SW480 (cell line): ENCODE data around the gene MRGPRF.

ENCODE experiments used
- DNase-seq: peaks from one replicate; pipeline ENCODE4 v3.0.0-alpha.2; 2016; ENCODE audit warnings: low spot score

Gene MRGPRF, protein sequence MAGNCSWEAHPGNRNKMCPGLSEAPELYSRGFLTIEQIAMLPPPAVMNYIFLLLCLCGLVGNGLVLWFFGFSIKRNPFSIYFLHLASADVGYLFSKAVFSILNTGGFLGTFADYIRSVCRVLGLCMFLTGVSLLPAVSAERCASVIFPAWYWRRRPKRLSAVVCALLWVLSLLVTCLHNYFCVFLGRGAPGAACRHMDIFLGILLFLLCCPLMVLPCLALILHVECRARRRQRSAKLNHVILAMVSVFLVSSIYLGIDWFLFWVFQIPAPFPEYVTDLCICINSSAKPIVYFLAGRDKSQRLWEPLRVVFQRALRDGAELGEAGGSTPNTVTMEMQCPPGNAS

GRCh38 chr11:69013009-69013951 is at the start of gene MRGPRF:
TSS of gene MRGPRF (minus strand) at chr11:69013246. CDS start at chr11:69009901, 3,345 bp downstream.
- no peak for DNase-seq

DNA sequence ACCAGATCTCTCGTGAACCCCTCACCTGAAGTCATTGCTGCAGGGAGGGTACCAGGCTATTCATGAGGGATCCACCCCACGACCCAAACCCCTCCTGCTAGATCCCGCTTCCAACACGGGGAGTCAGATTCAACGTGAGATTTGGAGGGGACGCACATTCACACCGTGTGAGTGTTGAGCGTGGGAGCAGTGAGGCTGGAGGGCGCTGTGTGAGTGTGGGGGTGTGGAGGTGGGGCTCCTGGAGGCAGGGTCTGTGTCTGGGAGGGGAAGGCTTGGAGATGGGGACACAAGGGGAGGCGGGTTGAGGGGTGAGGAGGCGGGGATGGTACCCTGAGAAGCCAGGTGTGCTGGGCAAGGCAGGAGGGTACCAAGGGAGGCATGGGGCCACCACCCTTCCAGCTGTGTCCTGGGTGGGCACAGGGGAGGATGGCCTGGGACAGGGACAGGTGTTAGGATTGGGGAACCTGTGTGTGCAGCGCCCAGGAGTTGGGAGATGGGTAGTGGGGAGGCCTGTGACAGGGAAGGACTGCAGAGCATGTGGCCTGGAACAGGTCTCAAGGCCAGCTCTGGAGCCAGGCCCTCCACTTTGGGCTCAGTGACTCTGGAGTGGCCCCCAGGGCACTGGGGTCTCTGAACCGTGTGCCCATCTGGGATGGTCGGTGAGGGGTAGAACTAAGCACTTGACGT is 49.3 kb upstream of the MRGPRF start:
- no peak for DNase-seq

- DNase-seq = no peak
Measured at GRCh38 chr11:69061713-69062053, 48.6 kb upstream of the MRGPRF start.

DNA sequence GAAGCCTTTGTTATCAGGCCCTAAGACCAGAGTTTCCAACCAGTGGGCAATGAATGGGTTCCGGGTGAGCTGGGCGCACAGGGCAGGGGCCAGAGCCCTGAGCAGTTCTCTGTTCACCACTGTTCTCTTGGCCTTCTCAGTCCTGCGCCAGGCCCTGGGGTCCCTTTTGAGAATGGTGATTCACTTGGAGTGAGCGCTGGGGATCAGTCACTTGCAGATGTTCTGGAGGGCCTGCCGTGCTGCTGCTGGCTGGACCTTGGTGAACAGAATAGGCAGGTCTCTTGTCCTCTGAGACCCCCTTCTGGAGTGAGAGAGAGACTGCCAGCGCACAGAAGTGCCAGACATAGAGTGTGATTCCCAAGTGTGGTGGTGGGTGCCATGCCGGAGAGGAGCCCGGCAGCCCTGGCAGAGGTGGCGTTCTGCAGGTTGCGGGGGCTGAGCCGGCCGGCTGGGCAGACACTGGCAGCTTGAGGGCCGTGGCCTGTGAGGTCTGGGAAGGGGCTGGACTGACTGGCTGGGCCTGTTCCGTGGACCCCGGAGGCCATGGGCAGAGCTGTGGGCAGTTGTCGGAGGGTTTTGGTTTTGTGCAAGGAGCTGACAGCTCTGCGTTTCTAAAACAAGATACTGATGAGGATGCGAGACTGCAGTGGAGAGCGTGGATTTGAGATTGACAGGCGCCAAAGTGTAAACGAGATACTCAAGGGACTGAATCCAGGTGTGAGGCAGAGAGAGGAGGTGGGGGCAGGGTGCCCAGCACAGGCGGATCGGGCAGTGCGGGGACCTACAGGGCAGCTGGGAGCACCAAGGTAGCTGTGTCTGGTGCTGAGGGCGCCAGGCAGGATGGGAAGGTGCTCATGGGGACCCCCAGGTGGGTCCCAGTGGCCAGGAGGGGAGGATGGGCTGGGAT is 48.0 kb upstream of the MRGPRF start:
- no peak for DNase-seq

DNA sequence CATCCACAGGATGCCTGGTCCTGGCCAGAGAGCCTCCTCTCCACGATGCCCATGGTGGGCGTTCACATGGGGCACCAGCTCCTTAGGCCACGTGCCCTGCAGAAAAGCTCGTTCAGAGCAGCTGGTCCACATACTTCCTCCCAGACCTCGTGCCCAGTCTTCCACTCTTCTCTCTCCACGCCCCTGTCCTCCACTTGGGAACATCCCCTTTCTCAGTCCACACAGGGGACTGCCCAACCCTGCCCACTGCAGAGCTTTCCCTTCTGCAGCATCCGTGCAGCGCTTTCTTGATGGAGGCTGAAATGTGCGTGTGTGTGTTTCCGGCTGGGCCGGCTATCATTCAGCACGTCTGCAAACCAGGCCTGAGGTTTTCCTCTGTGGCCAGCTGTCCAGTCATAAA is 46.9 kb upstream of the MRGPRF start:
- DNase-seq = no peak

GRCh38 chr11:69059429-69059828 is 46.4 kb upstream of the MRGPRF start:
- DNase-seq = no peak

- no peak for DNase-seq
Measured at GRCh38 chr11:69058511-69059270, 45.6 kb upstream of the MRGPRF start.

- DNase-seq = no peak
Measured at GRCh38 chr11:69057801-69058200, 44.8 kb upstream of the MRGPRF start.

GRCh38 chr11:69057236-69057635 is 44.2 kb upstream of the MRGPRF start:
- DNase-seq = no peak

DNA sequence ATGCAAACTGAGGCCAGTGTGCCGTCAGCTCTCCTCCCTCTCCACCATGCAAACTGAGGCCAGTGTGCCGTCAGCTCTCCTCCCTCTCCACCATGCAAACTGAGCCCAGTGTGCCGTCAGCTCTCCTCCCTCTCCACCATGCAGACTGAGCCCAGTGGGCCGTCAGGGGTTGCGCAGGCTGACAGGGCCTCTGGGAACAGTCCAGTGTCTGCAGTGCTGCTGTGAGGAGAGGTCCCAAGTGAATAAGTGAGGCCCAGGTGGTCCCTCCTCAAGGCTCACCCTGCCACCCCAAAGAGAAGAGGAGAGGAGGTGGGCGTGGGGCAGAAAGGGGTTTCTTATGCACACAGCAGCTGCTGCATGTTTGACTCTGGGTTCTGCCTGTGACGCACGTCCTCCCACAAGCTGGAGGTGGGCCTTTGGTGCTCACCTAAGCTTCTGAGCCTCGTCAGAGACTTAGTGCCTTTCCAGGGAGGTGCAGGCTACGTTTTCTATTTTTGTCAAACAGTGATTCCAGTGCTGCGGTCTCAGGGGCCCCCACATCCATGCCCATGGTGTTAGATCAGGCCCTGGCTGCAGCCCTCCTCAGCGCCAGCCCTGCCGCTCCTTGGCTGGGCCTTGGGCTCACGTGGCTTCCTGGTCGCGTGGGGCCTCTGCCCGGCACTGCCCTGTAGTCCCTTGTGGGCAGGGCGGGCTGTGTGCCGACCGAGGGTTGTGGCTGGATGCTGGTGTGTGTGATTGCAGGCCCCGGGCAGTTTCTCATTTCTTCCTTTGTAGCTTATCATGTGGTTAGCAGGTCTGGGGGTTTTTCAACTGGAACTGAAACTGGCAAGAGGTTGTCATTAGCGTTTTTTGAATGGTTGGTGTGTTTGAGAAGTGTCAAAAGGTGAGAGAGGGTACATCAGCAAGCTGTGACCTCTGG is 42.8 kb upstream of the MRGPRF start:
- no peak for DNase-seq

DNA sequence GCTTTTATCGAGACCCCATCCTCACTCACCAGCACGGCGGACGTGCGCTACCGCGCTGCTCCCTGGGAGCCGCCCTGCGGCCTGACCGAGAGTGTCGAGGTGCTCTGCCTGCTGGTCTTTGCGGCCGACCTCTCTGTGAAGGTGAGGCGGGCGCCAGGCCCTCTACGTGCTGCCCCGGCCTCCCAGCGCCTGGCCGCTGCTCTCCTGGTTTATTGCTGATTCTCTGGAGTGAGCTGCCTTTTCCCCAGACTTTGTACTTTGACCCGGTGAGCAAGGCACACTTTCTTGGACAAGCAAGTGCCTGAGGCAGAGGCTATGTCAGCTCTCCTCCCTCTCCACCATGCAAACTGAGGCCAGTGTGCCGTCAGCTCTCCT is 42.2 kb upstream of the MRGPRF start:
- no peak for DNase-seq

DNA sequence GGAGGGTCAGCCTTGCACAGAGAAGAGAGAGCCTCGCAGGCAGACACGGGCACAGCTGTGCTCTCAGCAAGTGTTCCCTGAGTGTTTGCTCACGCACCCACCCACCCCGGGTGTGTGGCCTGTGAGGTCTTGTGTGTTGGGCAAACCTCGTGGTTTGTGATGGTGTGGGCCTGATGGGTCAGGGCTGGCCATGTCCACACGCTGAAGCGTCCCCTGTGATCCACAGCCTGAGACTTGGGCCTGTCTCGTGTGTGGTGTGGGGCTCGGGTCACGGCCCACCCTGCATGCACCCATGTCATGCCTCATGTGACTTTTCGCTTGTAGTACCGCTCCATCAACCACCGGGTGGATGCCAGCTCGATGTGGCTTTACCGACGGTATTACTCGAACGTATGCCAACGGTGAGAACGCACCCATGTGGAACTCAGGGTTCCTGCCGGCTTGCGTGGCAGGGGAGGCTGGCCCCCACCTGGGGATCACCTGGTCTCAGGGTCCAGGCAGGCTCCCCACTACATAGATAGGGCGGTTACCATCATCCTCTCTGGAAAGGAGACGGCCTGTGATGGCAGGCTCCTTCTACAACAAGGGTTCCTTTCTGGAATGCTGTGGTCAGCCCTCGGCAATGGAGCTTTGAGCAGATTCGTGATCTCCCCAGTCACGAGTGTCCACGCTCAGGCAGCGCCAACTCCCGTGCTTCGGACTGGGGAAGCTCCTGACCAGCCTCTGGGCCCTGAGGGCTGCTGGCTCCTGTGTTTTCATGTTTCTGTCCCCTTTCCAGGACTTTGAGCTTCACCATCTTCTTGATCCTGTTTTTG is 41.6 kb upstream of the MRGPRF start:
- DNase-seq = no peak

GRCh38 chr11:69053546-69054396 is 40.7 kb upstream of the MRGPRF start:
- DNase-seq = no peak

DNA sequence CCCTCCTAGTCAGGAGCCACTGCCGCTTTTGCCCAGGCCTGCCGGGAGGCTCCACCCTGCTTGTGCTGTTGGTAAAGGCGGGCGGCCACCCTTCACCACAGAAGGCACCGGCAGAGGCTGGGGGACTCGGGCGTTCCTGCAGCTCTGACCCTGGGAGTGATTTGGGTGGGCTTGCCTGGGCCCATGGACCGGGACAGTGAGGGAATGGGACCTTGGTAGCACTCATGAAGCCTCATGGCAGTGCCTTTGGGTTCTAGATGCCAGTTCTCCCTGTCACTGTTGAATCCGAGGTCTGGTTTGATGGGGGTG is 40.1 kb upstream of the MRGPRF start:
- no peak for DNase-seq

DNA sequence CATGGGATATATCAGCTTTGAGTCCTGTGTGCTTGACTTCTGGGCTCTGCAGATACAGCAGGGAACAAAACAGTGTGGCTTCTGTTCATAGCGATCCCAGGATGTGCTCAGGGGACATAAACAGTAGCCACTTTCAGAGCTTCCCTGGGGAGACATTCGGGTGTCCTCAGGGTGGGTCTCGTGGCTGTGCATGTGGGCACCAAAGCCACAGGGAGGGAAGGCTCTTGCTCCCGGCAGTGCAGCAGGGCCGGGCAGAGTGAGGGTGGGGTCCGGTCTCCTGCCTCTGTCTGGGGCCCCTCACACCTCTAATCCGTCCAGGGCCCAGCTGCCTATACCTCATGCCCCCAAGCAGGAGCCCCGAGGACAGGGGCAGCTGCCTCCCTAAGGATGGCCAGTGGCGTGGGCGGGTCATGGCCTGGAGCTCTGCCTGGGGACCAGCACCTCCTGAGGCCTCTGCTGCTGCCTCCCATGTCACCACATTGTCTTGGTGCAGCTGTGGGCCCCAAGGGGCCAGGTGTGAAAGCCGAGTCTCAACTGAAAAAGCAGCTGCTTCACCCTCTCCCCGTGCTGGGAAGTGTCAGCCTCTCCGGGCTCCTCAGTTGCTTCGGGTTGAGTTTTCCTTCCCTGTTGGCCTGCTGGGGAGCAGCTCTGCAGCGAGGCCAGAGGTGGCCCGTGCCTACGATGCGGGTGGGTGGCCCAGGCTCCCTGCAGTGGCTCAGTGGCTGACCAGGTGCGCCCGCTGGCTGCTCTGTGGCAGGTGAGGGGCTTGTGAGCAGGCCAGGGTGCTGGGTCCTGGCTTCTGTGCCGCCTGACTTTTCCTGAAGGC is 39.5 kb upstream of the MRGPRF start:
- DNase-seq = no peak

DNA sequence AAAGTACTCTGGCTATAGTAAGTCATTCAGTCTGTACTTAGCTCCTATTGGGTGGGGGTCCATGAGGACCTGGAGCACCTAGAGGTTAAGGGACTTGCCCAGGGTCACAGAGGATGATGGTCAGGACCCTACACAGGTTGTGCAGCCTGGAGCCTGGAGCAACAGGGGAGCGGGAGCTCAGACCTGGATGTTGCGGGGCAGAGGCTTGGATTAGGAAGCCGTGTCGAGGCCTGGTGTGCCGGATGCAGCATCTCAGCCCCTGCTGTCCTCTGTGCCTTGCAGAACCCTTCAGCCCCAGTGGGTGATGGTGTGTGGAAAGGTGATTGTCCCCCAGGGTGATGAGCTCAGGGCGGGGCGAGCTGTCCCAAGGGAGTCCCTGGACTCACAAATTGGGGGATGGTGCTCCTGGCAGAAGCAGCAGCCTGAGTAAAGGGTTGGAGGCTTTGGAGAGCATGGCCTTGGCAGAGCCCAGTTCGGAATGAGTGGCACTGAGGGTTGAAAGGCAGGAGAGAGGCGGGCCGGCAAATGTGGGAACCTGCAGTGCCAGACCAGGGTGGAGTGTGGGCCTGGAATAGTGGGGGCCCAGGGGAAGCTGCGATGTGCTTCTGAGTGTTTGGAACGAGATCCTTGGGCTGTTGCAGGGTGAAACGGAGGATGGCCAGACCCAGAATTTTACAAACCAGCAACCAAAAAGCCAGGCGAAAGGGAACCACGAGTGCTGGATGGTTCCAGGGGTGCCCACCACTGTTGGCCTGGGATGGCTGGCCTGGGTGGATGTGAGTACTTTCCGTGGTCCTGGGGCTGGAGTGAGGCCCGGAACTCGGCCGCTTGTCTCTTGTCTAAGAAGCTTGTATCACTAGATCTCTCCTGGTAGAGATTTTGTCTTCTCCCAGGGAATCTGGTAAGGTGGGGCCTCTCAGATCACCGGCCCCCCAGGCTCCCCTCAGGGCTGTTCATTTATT is 38.6 kb upstream of the MRGPRF start:
- no peak for DNase-seq
